HFF-Myc (cell line): Measurements from ENCODE around the gene IL36B.

ENCODE experiments used
- DNase-seq: peaks from one replicate; pipeline ENCODE4 v3.0.0-alpha.2; 2011; ENCODE audit warnings: low read depth; ENCODE audit errors: extremely low read depth
- H3K4me3 ChIP-seq: replicated peaks from 2 replicates; pipeline ENCODE4 v1.5.1; 2011; ENCODE audit warnings: low read depth, mild to moderate bottlenecking, control low read depth, low read length
- CTCF ChIP-seq: IDR thresholded peaks from 2 replicates; pipeline ENCODE4 v1.5.1; 2012; ENCODE audit warnings: mild to moderate bottlenecking, low read depth, low read length, control low read depth; ENCODE audit errors: missing control alignments

IL36B gene

DNA sequence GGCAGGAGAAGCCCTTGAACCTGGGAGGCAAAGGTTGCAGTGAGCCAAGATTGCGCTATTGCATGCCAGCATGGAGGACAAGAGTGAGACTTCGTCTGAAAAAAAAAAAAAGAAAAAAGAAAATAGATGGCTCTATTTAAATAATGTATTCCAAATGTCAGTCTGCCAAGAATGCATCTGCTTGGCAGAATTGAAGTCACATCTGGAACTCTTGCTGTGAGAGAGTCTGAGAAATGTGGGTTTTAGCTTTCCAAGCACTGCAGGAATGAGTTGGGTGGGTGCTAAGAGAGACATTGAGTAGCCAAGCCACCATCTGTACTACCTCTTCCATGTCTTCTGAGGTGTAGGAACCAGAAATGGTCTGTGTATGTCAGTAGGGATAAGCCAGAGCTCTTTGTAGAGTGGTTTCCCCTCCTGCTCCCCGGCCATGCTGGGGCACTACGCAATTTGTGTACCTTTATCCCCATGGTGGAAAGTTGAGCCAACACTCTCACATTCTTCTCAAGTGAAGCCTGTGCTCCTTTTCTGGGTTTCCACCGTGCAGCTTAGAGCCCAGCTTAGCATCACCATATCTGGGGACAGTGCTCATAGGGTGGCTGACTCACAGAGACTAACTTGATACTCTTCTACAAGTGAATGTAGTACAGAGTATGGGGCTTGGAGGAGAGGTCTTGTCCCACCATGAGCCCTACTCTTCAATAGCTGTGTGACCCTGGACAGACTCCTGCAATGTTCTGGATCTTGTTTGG is 40.4 kb upstream of the IL36B start:
- H3K4me3 ChIP-seq, result no peak overlapping the region
- DNase-seq, result no peak
- TF ChIP-seq CTCF, result no peak

GRCh38 chr2:113091231-113091896 is 38.7 kb upstream of the IL36B start:
- no peak for DNase-seq
- no peak overlapping the region for H3K4me3 ChIP-seq
- no peak for TF ChIP-seq CTCF

GRCh38 chr2:113089916-113090315 is 37.2 kb upstream of the IL36B start:
- no peak overlapping the region for H3K4me3 ChIP-seq
- DNase-seq, result no peak
- no peak for TF ChIP-seq CTCF

DNA sequence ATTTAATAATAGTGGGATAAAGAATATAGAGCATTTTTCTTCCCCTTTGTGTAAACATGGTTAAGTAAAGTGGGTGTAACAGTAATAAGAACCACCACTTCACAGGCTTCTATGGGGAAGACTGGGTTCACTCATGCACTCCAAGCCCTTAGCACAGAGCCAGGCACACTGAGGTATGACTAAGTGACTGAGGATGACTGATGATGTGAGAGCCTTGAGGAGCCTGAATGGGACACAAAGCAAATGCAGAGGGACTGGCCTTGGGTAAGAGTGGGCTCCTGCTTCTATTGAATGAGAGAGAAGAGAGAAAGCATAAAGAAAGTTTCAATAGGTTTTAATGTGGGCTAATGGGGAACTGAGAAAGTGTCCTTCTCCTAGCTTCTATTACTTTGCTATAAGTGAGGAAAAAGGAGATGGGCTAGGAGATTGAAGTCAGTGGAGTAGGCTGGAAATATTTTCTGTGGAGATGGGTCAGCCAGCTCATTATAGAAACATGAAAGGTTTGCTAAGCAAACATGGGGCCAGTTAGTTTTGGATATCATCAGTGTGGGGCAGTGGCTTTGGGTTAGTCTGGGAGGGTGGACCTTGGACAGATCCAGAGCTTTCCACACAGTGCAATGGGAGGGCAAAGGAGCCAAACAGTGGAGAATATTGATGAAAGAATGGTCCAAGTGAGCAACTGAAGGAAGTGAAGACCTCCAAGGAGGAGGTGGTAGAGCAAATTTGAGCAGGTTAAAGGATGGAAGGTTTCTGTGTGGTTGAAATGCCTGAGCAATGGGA is 35.7 kb upstream of the IL36B start:
- DNase-seq, result no peak
- no peak for TF ChIP-seq CTCF
- H3K4me3 ChIP-seq, result no peak overlapping the region

GRCh38 chr2:113085542-113085941 is 32.9 kb upstream of the IL36B start:
- no peak for DNase-seq
- TF ChIP-seq CTCF, result no peak
- no peak overlapping the region for H3K4me3 ChIP-seq

DNA sequence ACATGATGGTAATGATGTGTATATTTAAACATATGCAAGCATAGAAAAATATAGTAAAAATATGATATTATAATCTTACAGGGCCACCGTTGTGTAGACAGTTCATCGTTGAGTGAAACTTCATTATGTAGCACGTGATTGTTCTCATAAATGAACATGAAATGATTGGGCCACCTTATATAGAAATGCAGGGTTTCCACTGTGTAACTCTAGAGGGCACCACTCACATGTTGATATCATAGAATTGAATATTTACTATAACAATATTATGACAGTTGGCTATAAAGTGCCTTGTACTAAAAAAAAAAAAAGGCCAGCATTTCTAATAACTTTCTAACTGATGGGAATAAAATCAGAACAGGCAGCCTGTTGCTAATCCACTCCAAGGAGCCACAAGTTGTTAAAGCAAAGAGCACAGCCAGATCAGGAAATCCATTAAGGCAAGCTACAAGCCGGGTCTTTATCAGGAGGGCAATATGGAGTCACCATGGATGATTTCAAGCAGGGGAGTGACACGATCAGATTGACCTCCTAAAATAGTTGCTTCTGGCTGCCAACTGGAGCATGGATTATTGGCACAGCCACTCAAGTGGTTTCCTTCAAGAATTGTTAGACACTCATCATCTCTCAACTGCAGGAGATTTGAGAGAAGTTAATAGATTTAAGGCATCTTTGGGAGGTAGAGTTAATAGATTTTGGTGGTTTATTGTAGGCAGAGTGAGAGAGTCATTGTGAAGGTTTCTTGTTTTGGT is 31.8 kb upstream of the IL36B start:
- no peak overlapping the region for H3K4me3 ChIP-seq
- TF ChIP-seq CTCF, result peak; percentile 30
- no peak for DNase-seq
